HepG2 (cell line): ENCODE measurements around the gene FAM3C. TPM values are rescaled to one million over a fixed set of nuclear protein-coding genes. Genes with fewer than 3 reads are reported as not detected.

Experiments used
- ATAC-seq: fragments of 200-7000 bp; cut with Tn5 transposase; 3 replicates; pipeline ENCODE4 v1.9.1; 2020; ENCODE audit warnings: mild to moderate bottlenecking, moderate library complexity
- BruUV-seq: library from RNA; stranded (reverse); fragments of 400-500 nt; replicated peaks from 2 replicates; lab custom pipeline; 2021; lab: Mats Ljungman, UMichigan
- CTCF ChIA-PET: fragments of 300-600 bp; formaldehyde crosslinking; extraction: SDS; loops from one replicate; lab custom pipeline; 2021; ENCODE audit warnings: low total read pairs, inconsistent platforms, low intra/inter-chr PET ratio; lab: Yijun Ruan, JAX
- POLR2A ChIA-PET: fragments of 350-600 bp; sonication (Branson Sonifier 250); formaldehyde crosslinking; loops from one replicate; lab custom pipeline; 2020; ENCODE audit warnings: antibody characterized with exemption, inconsistent platforms; lab: Yijun Ruan, JAX
- DNase-seq: peaks from one replicate; pipeline ENCODE4 v3.0.0-alpha.2; 2015; ENCODE audit warnings: low spot score
- FAIRE-seq: peaks from 3 replicates; lab custom pipeline; 2011; peaks lifted over from hg19 to GRCh38; lab: Jason Lieb, UNC
- H2AFZ ChIP-seq: one replicate; pipeline ENCODE4 v1.6.1; 2011; ENCODE audit warnings: low read length, inconsistent platforms
- H3K27ac ChIP-seq: fragments of 300-600 bp; 3 replicates; pipeline ENCODE4 v1.8.0; 2011; ENCODE audit warnings: mixed run types, mild to moderate bottlenecking, mixed read lengths, low read length, inconsistent platforms; ENCODE audit not compliant: insufficient read depth; ENCODE audit errors: extremely low read length
- H3K27me3 ChIP-seq, 2 experiments: fragments of 200-600 bp in 1 of 2; 2 replicates in 1 of 2; 3 replicates in 1 of 2; pipeline versions ENCODE4 v1.6.0 to v1.8.0; 2011; ENCODE audit warnings: low read length in 2 of 2, mild to moderate bottlenecking in 2 of 2, moderate library complexity in 2 of 2, inconsistent platforms in 1 of 2; ENCODE audit not compliant: insufficient read depth in 2 of 2, control insufficient read depth in 1 of 2
- H3K36me3 ChIP-seq, 2 experiments: fragments of 200-600 bp in 1 of 2; replicated peaks in 1 of 2; 2 replicates in 1 of 2; 3 replicates in 1 of 2; pipeline versions ENCODE4 v1.5.1 to v1.8.0; 2011; ENCODE audit warnings: low read length in 2 of 2, inconsistent platforms in 1 of 2; ENCODE audit not compliant: insufficient read depth in 2 of 2, control insufficient read depth in 1 of 2
- H3K4me1 ChIP-seq: 2 replicates; pipeline ENCODE4 v1.5.1; 2012; ENCODE audit warnings: low read length, inconsistent platforms; ENCODE audit not compliant: insufficient read depth
- H3K4me2 ChIP-seq: 2 replicates; pipeline ENCODE4 v1.6.0; 2011; ENCODE audit warnings: low read depth, low read length, inconsistent platforms
- H3K4me3 ChIP-seq, 3 experiments: fragments of 200-600 bp in 1 of 3; sonication (generic), shearing (Covaris generic) in 1 of 3; replicated peaks in 1 of 3; 2 replicates each; pipeline ENCODE4 v1.5.1; 2011 to 2016; ENCODE audit warnings: low read length in 3 of 3, inconsistent platforms in 2 of 3, low read depth in 2 of 3, mild to moderate bottlenecking in 2 of 3, control low read depth in 1 of 3, mixed read lengths in 1 of 3; ENCODE audit not compliant: insufficient read depth in 1 of 3
- H3K79me2 ChIP-seq: one replicate; pipeline ENCODE4 v1.6.1; 2011; ENCODE audit warnings: low read length, inconsistent platforms; ENCODE audit not compliant: insufficient read depth
- H3K9ac ChIP-seq: 2 replicates; pipeline ENCODE4 v1.6.0; 2011; ENCODE audit warnings: mild to moderate bottlenecking, low read depth, low read length, inconsistent platforms; ENCODE audit not compliant: insufficient read depth
- H3K9me3 ChIP-seq: 2 replicates; pipeline ENCODE4 v1.5.1; 2012; ENCODE audit warnings: mild to moderate bottlenecking, low read length
- H4K20me1 ChIP-seq: 2 replicates; pipeline ENCODE4 v1.6.0; 2011; ENCODE audit warnings: inconsistent platforms, mild to moderate bottlenecking, low read length, moderate library complexity; ENCODE audit not compliant: insufficient read depth
- MATR3 ChIP-seq: sonication (generic); formaldehyde crosslinking; IDR thresholded peaks from 2 replicates; pipeline ENCODE4 v1.4.0; 2020; ENCODE audit warnings: missing genetic modification reagents
- NR2C2 ChIP-seq: sonication (generic); formaldehyde crosslinking; IDR thresholded peaks from 2 replicates; pipeline ENCODE4 v1.4.0; 2020; ENCODE audit warnings: missing genetic modification reagents, mild to moderate bottlenecking, moderate library complexity, borderline replicate concordance
- SMAD9 ChIP-seq: sonication (generic); formaldehyde crosslinking; IDR thresholded peaks from 2 replicates; pipeline ENCODE4 v1.5.1; 2020; ENCODE audit warnings: mild to moderate bottlenecking, missing genetic modification reagents
- SMARCC2 ChIP-seq: fragments of 450-650 bp; IDR thresholded peaks from 2 replicates; pipeline ENCODE4 v1.6.1; 2017; ENCODE audit warnings: antibody characterized with exemption, mild to moderate bottlenecking
- ZNF597 ChIP-seq: sonication (generic); formaldehyde crosslinking; IDR thresholded peaks from 2 replicates; pipeline ENCODE4 v1.5.0; 2020; ENCODE audit warnings: missing genetic modification reagents
- whole genome bisulfite sequencing: methylation state at CpG from one replicate; pipeline ENCODE4 v1.1.6; 2017; ENCODE audit warnings: low lambda C conversion rate; 5-methylcytosine and 5-hydroxymethylcytosine counted together
- in situ Hi-C: cut with HindIII; loops from 2 replicates; pipeline ENCODE4 v1.10.0; 2017; ENCODE audit warnings: low pct_unique_long_range_greater_than_20kb; ENCODE audit not compliant: extremely low pct_ligation_motif_present
- intact Hi-C: fragments of 100-400 bp; cut with micrococcal nuclease; formaldehyde crosslinking; loops from one replicate; pipeline ENCODE4 v1.10.0; 2022; ENCODE audit not compliant: unreplicated experiment
- polyA plus RNA-seq, 8 experiments: library from polyadenylated mRNA; depleted of rRNA in 3 of 8; stranded (reverse) in 7 of 8; unstranded in 1 of 8; fragments of >200 nt; fragmentation: Illumina TruSeq in 4 of 8; extraction: Trizol in 4 of 8; gene quantifications; 2 replicates each; pipeline versions ENCODE4 v1.2.1 to v1.2.3, GENCODE V29; 2011 to 2016; ENCODE audit warnings: low read depth in 4 of 8, missing spikeins in 1 of 8, mixed read lengths in 1 of 8; ENCODE audit not compliant: insufficient read depth in 1 of 8
- total RNA-seq, 5 experiments: library from RNA; depleted of rRNA; stranded (reverse); fragments of >200 nt; fragmentation: Illumina TruSeq; extraction: Trizol; gene quantifications; 2 replicates each; pipeline ENCODE4 v1.2.3, GENCODE V29; 2016; ENCODE audit warnings: low read depth in 1 of 5

The FAM3C gene
- total and polyA plus RNA-seq, 2 of the 13 experiments (the other 11 are each of a cell fraction or from before 2014, with no cell fraction given), result 14.6 to 16.0 TPM

GRCh38 chr7:121390109-121390508 lies 6.0 kb downstream of the FAM3C start:
- Histone ChIP-seq H3K4me2 (no peak overlapping the region), H3K4me3 (no peak overlapping the region), H3K36me3 (no peaks in the 10 kb centered on the region; a peak in 1 of 5 replicates), H3K4me1 (peaks cover 38% of the 10 kb centered on the region), H2AFZ (no peak overlapping the region), H3K9ac (no peak overlapping the region), H3K79me2 (peaks cover 75% of the 10 kb centered on the region)
- FAIRE-seq, result no peak
- ChIA-PET POLR2A (no interaction called here), CTCF (no interaction called here)
- no TSS peak for BruUV-seq
- no peak for ATAC-seq
- DNase-seq, result no peak
- no peak for TF ChIP-seq ZNF597 (CRISPR knock-in tag)
- TF ChIP-seq, all 625 proteins: peak for 0
- intact Hi-C loops (no loop called here), in situ Hi-C loops (no loop called here)
- Histone ChIP-seq H3K9me3 (no peaks in the 10 kb centered on the region), H4K20me1 (no peaks in the 10 kb centered on the region), H3K27ac (no peak overlapping the region), H3K27me3 (no peaks in the 10 kb centered on the region)

- H3K9ac ChIP-seq, result no peak overlapping the region
- CTCF ChIA-PET, result no interaction called here
- no peak overlapping the region for H3K4me3 ChIP-seq
- POLR2A ChIA-PET, result no interaction called here
- no peak overlapping the region for H3K27ac ChIP-seq
- WGBS, result 94% methylated on average over 1 of the region's 1 CpG
- H3K36me3 ChIP-seq, result no peaks in the 10 kb centered on the region; a peak in 1 of 5 replicates
- FAIRE-seq (no peak), ATAC-seq (no peak), DNase-seq (no peak)
- no peaks in the 10 kb centered on the region for H3K9me3 ChIP-seq
- intact Hi-C loops (no loop called here), in situ Hi-C loops (no loop called here)
- H3K27me3 ChIP-seq, result no peaks in the 10 kb centered on the region
- BruUV-seq, result no TSS peak
- H3K79me2 ChIP-seq, result peaks cover 75% of the 10 kb centered on the region
- no peak overlapping the region for H2AFZ ChIP-seq
- TF ChIP-seq MATR3 (CRISPR knock-in tag) (no peak), SMARCC2 (no peak), NR2C2 (CRISPR knock-in tag) (no peak), SMAD9 (CRISPR knock-in tag) (no peak)
- no peaks in the 10 kb centered on the region for H4K20me1 ChIP-seq
- H3K4me2 ChIP-seq, result no peak overlapping the region
- H3K4me1 ChIP-seq, result peaks cover 28% of the 10 kb centered on the region
These were observed 7.2 kb downstream of the FAM3C start for GRCh38 chr7:121388950-121389349.
